Cardiac muscle cell (in vitro differentiated cells and primary cell): ENCODE data around the gene FMNL1. TPM values are rescaled to one million over a fixed set of nuclear protein-coding genes. Genes with fewer than 3 reads are reported as not detected.

Experiments
- DNase-seq, 2 donors: peaks; one replicate each; pipeline versions ENCODE4 v3.0.0 to v3.0.0-alpha.2; 2010 to 2017; ENCODE audit warnings: low read depth in 1 of 2, low spot score in 1 of 2
- H3K27ac ChIP-seq: fragments of 200-600 bp; sonication (generic); 2 replicates; pipeline ENCODE4 v1.5.1; 2016
- H3K27me3 ChIP-seq: fragments of 200-600 bp; sonication (generic); 2 replicates; pipeline ENCODE4 v1.6.0; 2016; ENCODE audit warnings: control low read depth
- H3K36me3 ChIP-seq: fragments of 200-600 bp; sonication (generic); 2 replicates; pipeline ENCODE4 v1.5.1; 2016; ENCODE audit warnings: control low read depth
- H3K4me1 ChIP-seq: fragments of 200-600 bp; sonication (generic); 2 replicates; pipeline ENCODE4 v1.8.1; 2017; ENCODE audit warnings: low read depth, mild to moderate bottlenecking, mixed run types
- H3K4me3 ChIP-seq: fragments of 200-600 bp; sonication (generic); 2 replicates; pipeline ENCODE4 v1.5.1; 2016; ENCODE audit warnings: mild to moderate bottlenecking
- H3K9me3 ChIP-seq: fragments of 200-600 bp; sonication (generic); 2 replicates; pipeline ENCODE4 v1.5.1; 2017; ENCODE audit warnings: low read depth, mild to moderate bottlenecking, control low read depth
- CTCF ChIP-seq: IDR thresholded peaks from 2 replicates; pipeline ENCODE4 v1.5.1; 2012; ENCODE audit warnings: low read depth, mild to moderate bottlenecking, low read length
- polyA plus RNA-seq: library from polyadenylated mRNA; unstranded; fragments of >200 nt; fragmentation: Nextera tagmentation; extraction: Ambion mirVana; gene quantifications from 2 replicates; pipeline ENCODE4 v1.2.1, GENCODE V29; 2016
- total RNA-seq: library from RNA; depleted of rRNA; stranded (reverse); fragments of >200 nt; gene quantifications from 2 replicates; pipeline ENCODE4 v1.2.3, GENCODE V29; 2016

The FMNL1 gene
- total and polyA plus RNA-seq, 2 experiments from 2014 or later = 0.51 to 0.83 TPM

- Histone ChIP-seq H3K36me3 (no peaks in the 10 kb centered on the region), H3K27ac (no peak overlapping the region), H3K4me3 (no peak overlapping the region), H3K27me3 (peaks cover 62% of the 10 kb centered on the region), H3K4me1 (no peaks in the 10 kb centered on the region), H3K9me3 (no peaks in the 10 kb centered on the region)
- peak; percentile 85 to 86 for DNase-seq
- peak; percentile 90 for TF ChIP-seq CTCF
These were observed 2.6 kb upstream of the FMNL1 start for GRCh38 chr17:45218895-45219661.

- DNase-seq = no peak
- Histone ChIP-seq H3K4me3 (no peak overlapping the region), H3K36me3 (no peaks in the 10 kb centered on the region), H3K27ac (no peak overlapping the region), H3K27me3 (peaks cover 70% of the 10 kb centered on the region), H3K4me1 (no peaks in the 10 kb centered on the region), H3K9me3 (no peaks in the 10 kb centered on the region)
- TF ChIP-seq CTCF = no peak
These were observed 1.6 kb upstream of the FMNL1 start for GRCh38 chr17:45220079-45220478.

- no peak for TF ChIP-seq CTCF
- DNase-seq = no peak
- peak overlapping the region; percentile 78 for H3K4me3 ChIP-seq
- H3K27me3 ChIP-seq = peaks cover 70% of the 10 kb centered on the region
- H3K9me3 ChIP-seq = no peaks in the 10 kb centered on the region
- H3K36me3 ChIP-seq = no peaks in the 10 kb centered on the region
- H3K4me1 ChIP-seq = no peaks in the 10 kb centered on the region
- H3K27ac ChIP-seq = no peak overlapping the region
These were observed 266 bp downstream of the FMNL1 start for GRCh38 chr17:45222014-45222288.

GRCh38 chr17:45222289-45222995, 757 bp downstream of the FMNL1 start:
- peaks cover 65% of the 10 kb centered on the region for H3K27me3 ChIP-seq
- DNase-seq = no peak

GRCh38 chr17:45222996-45223538, 1.4 kb downstream of the FMNL1 start:
- Histone ChIP-seq H3K27ac (no peak overlapping the region), H3K27me3 (peaks cover 63% of the 10 kb centered on the region), H3K4me3 (no peak overlapping the region), H3K4me1 (peaks cover 4% of the 10 kb centered on the region), H3K36me3 (no peaks in the 10 kb centered on the region), H3K9me3 (no peaks in the 10 kb centered on the region)
- DNase-seq = no peak
- no peak for TF ChIP-seq CTCF

More at GRCh38 chr17:45222289-45222995, 757 bp downstream of the FMNL1 start:
- H3K9me3 ChIP-seq = no peaks in the 10 kb centered on the region
- peak overlapping the region; percentile 78 for H3K4me3 ChIP-seq
- H3K4me1 ChIP-seq = no peaks in the 10 kb centered on the region
- no peaks in the 10 kb centered on the region for H3K36me3 ChIP-seq
- H3K27ac ChIP-seq = no peak overlapping the region
- no peak for TF ChIP-seq CTCF
